Cardiac fibroblast (primary cell): Measurements from ENCODE around the gene DGLUCY.

ENCODE experiments used
- DNase-seq, 2 donors: peaks; one replicate each; pipeline versions ENCODE4 v3.0.0 to v3.0.0-alpha.2; 2010; ENCODE audit warnings: low read depth in 2 of 2
- H3K4me3 ChIP-seq, 2 donors: replicated peaks in 1 of 2; 1 replicate in 1 of 2; 2 replicates in 1 of 2; pipeline ENCODE4 v1.5.1; 2011; ENCODE audit warnings: low read depth in 2 of 2, low read length in 2 of 2, mild to moderate bottlenecking in 2 of 2, moderate library complexity in 1 of 2
- TF ChIP-seq, protein P1 (sequence below): IDR thresholded peaks from one replicate; pipeline ENCODE4 v1.5.1; 2011; ENCODE audit warnings: low read depth, mild to moderate bottlenecking, low read length, inconsistent platforms

The DGLUCY gene

DNA sequence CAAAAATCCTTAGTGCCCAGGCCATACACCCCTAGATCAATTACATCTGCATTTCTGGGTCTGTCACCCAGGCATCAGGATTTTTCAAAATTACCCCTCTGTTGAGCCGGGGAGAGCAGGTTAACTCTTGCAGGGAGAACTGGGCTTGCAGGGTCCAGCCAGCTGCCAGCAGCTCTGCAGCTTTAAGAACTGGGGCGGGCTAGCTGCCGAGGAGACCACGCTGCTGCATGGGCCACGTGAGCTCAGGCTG is at the start of gene DGLUCY:
Gene DGLUCY (plus strand): TSS at position 245 of the 250 bp plus-strand sequence. CDS start 46,222 bp downstream, outside the sequence.
- DNase-seq = peak in 1 of 2 donors; percentile 83
- H3K4me3 ChIP-seq = peak within 1 kb of the TSS; percentile 61 to 70
- TF ChIP-seq, protein P1, sequence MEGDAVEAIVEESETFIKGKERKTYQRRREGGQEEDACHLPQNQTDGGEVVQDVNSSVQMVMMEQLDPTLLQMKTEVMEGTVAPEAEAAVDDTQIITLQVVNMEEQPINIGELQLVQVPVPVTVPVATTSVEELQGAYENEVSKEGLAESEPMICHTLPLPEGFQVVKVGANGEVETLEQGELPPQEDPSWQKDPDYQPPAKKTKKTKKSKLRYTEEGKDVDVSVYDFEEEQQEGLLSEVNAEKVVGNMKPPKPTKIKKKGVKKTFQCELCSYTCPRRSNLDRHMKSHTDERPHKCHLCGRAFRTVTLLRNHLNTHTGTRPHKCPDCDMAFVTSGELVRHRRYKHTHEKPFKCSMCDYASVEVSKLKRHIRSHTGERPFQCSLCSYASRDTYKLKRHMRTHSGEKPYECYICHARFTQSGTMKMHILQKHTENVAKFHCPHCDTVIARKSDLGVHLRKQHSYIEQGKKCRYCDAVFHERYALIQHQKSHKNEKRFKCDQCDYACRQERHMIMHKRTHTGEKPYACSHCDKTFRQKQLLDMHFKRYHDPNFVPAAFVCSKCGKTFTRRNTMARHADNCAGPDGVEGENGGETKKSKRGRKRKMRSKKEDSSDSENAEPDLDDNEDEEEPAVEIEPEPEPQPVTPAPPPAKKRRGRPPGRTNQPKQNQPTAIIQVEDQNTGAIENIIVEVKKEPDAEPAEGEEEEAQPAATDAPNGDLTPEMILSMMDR = no peak

- TF ChIP-seq, protein P1 = no peak
Measured at GRCh38 chr14:91065266-91065665, 48.6 kb upstream of the DGLUCY start.

GRCh38 chr14:91067186-91067585 is 46.7 kb upstream of the DGLUCY start:
- no peak for DNase-seq
- H3K4me3 ChIP-seq = no peak overlapping the region

More at GRCh38 chr14:91065266-91065665, 48.6 kb upstream of the DGLUCY start:
- DNase-seq = no peak
- H3K4me3 ChIP-seq = no peak overlapping the region

GRCh38 chr14:91068642-91069041 is 45.2 kb upstream of the DGLUCY start:
- no peak for DNase-seq
- TF ChIP-seq, protein P1 = no peak
- H3K4me3 ChIP-seq = no peak overlapping the region

More at GRCh38 chr14:91067186-91067585, 46.7 kb upstream of the DGLUCY start:
- TF ChIP-seq, protein P1 = no peak

DNA sequence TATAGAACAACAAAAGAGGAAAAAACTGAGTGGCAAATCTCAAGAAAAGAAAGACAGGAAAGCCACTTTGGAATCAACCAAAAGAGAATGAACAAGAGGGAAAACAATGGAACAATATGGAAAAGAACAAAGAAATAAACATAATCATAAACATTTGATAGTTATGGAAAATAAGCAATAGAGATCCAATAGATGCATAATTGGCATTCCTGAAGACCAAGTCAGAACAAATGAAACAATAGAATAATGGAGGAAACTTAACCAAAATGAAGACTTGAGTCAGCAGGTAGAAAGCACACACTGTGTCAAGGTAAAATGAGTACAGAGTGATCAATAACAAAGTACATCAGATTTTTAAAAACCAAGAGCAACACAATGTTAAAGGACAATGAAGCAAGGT is 43.3 kb upstream of the DGLUCY start:
- TF ChIP-seq, protein P1 = no peak
- no peak for DNase-seq
- no peak overlapping the region for H3K4me3 ChIP-seq

DNA sequence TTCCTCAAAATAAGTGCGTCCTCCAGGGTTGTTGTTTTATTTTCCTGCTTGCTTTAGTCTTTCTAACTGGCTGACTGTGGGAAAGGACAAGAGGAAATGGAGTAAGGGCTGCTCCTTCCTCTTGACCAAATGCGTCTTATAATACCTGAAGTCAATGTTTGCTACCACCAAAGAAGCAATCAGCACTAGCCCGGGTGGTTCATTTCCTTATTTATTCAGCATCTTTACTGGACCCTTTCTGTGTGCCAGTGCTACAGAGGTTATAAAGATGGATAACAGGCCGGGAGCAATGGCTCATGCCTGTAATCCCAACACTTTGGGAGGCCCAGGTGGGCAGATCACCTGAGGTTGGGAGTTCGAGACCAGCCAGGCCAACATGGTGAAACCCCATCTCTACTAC is 38.3 kb upstream of the DGLUCY start:
- no peak for DNase-seq
- no peak overlapping the region for H3K4me3 ChIP-seq
- TF ChIP-seq, protein P1 = no peak

DNA sequence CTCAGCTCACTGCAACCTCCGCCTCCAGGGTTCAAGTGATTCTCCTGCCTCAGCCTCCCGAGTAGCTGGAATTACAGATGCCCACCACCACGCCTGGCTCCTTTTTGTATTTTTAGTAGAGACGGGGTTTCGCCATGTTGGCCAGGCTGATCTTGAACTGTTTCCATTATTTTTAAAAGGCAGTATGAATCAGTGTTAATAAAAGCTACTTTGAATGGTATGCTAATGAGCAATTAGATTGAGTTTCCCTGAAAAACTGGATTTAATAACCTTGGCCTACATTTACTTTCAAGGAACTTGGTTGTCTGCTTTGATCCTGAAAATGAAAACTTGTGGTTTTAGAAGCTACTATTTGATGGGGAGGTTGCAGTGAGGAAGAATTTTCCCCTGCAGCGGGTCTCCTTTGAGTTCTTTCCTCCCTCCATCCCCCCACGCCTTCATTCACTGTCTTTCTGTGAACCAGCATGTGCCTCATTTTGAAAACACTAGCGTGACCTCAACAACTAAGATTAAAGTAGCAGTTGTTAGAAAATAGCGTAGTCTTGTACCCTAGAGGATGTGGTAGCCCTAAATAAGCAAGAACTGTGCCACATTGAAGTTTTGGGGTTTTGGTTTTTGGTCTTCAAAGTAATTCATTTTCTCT is 35.7 kb upstream of the DGLUCY start:
- TF ChIP-seq, protein P1 = no peak
- H3K4me3 ChIP-seq = no peak overlapping the region

More for the DNA sequence above, 35.7 kb upstream of the DGLUCY start:
- DNase-seq = no peak
